Fibroblast of lung (primary cell): Measurements from ENCODE around the gene LRRC18. TPM values are rescaled to one million over a fixed set of nuclear protein-coding genes. Genes with fewer than 3 reads are reported as not detected.
A peak's percentile ranks its signal among the peaks of the same experiment; 100 is the strongest.

Experiments used
- DNase-seq, 2 donors: peaks; one replicate each; pipeline versions ENCODE4 v3.0.0 to v3.0.0-alpha.2; 2010; ENCODE audit warnings: low read depth in 2 of 2
- H2AFZ ChIP-seq: 2 replicates; pipeline ENCODE4 v1.5.1; 2012; ENCODE audit warnings: low read length, control low read depth, inconsistent platforms
- H3K27ac ChIP-seq: 2 replicates; pipeline ENCODE4 v1.5.1; 2011; ENCODE audit warnings: low read length, control low read depth; ENCODE audit not compliant: insufficient read depth
- H3K27me3 ChIP-seq: 2 replicates; pipeline ENCODE4 v1.5.1; 2011; ENCODE audit warnings: mild to moderate bottlenecking, low read length; ENCODE audit not compliant: control insufficient read depth, insufficient read depth
- H3K36me3 ChIP-seq: 2 replicates; pipeline ENCODE4 v1.5.1; 2011; ENCODE audit warnings: low read length; ENCODE audit not compliant: control insufficient read depth, insufficient read depth
- H3K4me1 ChIP-seq: 2 replicates; pipeline ENCODE4 v1.5.1; 2011; ENCODE audit warnings: low read length; ENCODE audit not compliant: control insufficient read depth, insufficient read depth; ENCODE audit errors: extremely low read depth
- H3K4me2 ChIP-seq: 2 replicates; pipeline ENCODE4 v1.5.1; 2011; ENCODE audit warnings: low read length, control low read depth; ENCODE audit not compliant: insufficient read depth; ENCODE audit errors: extremely low read depth
- H3K4me3 ChIP-seq, 4 experiments: fragments of 200-600 bp in 1 of 4; sonication (generic) in 1 of 4; replicated peaks in 1 of 4; 2 replicates each; pipeline ENCODE4 v1.5.1; 2011 to 2016; ENCODE audit warnings: low read length in 4 of 4, low read depth in 3 of 4, mild to moderate bottlenecking in 3 of 4, control low read depth in 2 of 4, inconsistent platforms in 1 of 4, mixed read lengths in 1 of 4; ENCODE audit not compliant: insufficient read depth in 1 of 4; ENCODE audit errors: control extremely low read depth in 1 of 4
- H3K79me2 ChIP-seq: 2 replicates; pipeline ENCODE4 v1.5.1; 2012; ENCODE audit warnings: mild to moderate bottlenecking, low read length, inconsistent platforms; ENCODE audit not compliant: control insufficient read depth, insufficient read depth
- H3K9ac ChIP-seq: 2 replicates; pipeline ENCODE4 v1.5.1; 2011; ENCODE audit warnings: mild to moderate bottlenecking, low read length, control low read depth; ENCODE audit not compliant: insufficient read depth
- H3K9me3 ChIP-seq: 2 replicates; pipeline ENCODE4 v1.5.1; 2012; ENCODE audit warnings: low read depth, low read length; ENCODE audit not compliant: control insufficient read depth, insufficient read depth
- H4K20me1 ChIP-seq: 2 replicates; pipeline ENCODE4 v1.5.1; 2011; ENCODE audit warnings: low read length; ENCODE audit not compliant: control insufficient read depth, insufficient read depth; ENCODE audit errors: extremely low read depth
- EZH2 ChIP-seq: IDR thresholded peaks from 2 replicates; pipeline ENCODE4 v1.5.1; 2012; ENCODE audit warnings: low read length, control low read depth, mild to moderate bottlenecking; ENCODE audit errors: missing control alignments
- polyA plus RNA-seq, 2 donors: library from polyadenylated mRNA; depleted of rRNA in 1 of 2; stranded (reverse) in 1 of 2; unstranded in 1 of 2; fragments of >200 nt; gene quantifications; 2 replicates each; pipeline ENCODE4 v1.2.1, GENCODE V29; 2011 to 2012; ENCODE audit warnings: missing spikeins in 1 of 2
- total RNA-seq: library from RNA; depleted of rRNA; stranded (reverse); fragments of >200 nt; gene quantifications from 2 replicates; pipeline ENCODE4 v1.2.1, GENCODE V29; 2014
- TF ChIP-seq, protein P1 (sequence below), 2 donors: IDR thresholded peaks in 1 of 2; conservative IDR thresholded peaks in 1 of 2; 1 replicate in 1 of 2; 2 replicates in 1 of 2; pipeline ENCODE4 v1.5.1; 2011 to 2012; ENCODE audit warnings: low read length in 2 of 2, control low read depth in 1 of 2, inconsistent platforms in 1 of 2, low read depth in 1 of 2, mild to moderate bottlenecking in 1 of 2

LRRC18 gene
- total and polyA plus RNA-seq, 2 donors (not counting 1 experiment from before 2014, with no cell fraction given), result 0.66 TPM; not detected in 1

GRCh38 chr10:48947690-48948469 is 8.2 kb upstream of the LRRC18 start:
- H3K27ac ChIP-seq, result no peak overlapping the region
- H3K4me1 ChIP-seq, result no peaks in the 10 kb centered on the region
- H3K79me2 ChIP-seq, result no peaks in the 10 kb centered on the region
- H3K4me2 ChIP-seq, result no peak overlapping the region
- no peak for DNase-seq
- no peak overlapping the region for H3K9ac ChIP-seq
- no peaks in the 10 kb centered on the region for H4K20me1 ChIP-seq
- no peak overlapping the region for H2AFZ ChIP-seq
- no peaks in the 10 kb centered on the region for H3K27me3 ChIP-seq
- TF ChIP-seq, protein P1, sequence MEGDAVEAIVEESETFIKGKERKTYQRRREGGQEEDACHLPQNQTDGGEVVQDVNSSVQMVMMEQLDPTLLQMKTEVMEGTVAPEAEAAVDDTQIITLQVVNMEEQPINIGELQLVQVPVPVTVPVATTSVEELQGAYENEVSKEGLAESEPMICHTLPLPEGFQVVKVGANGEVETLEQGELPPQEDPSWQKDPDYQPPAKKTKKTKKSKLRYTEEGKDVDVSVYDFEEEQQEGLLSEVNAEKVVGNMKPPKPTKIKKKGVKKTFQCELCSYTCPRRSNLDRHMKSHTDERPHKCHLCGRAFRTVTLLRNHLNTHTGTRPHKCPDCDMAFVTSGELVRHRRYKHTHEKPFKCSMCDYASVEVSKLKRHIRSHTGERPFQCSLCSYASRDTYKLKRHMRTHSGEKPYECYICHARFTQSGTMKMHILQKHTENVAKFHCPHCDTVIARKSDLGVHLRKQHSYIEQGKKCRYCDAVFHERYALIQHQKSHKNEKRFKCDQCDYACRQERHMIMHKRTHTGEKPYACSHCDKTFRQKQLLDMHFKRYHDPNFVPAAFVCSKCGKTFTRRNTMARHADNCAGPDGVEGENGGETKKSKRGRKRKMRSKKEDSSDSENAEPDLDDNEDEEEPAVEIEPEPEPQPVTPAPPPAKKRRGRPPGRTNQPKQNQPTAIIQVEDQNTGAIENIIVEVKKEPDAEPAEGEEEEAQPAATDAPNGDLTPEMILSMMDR (conservative IDR thresholded peaks at IDR 0.05 in 1 of 2, IDR thresholded peaks at IDR 0.05 in 1 of 2; ENCODE audit: low read depth in 1 of 2, low read length in 2 of 2), result no peak
- TF ChIP-seq EZH2, result no peak
- no peaks in the 10 kb centered on the region for H3K36me3 ChIP-seq
- no peak overlapping the region for H3K4me3 ChIP-seq
- H3K9me3 ChIP-seq, result no peaks in the 10 kb centered on the region

- Histone ChIP-seq H2AFZ (no peak overlapping the region), H3K4me1 (no peaks in the 10 kb centered on the region), H4K20me1 (no peaks in the 10 kb centered on the region), H3K9ac (no peak overlapping the region), H3K27me3 (no peaks in the 10 kb centered on the region), H3K27ac (no peak overlapping the region), H3K9me3 (no peaks in the 10 kb centered on the region), H3K36me3 (no peaks in the 10 kb centered on the region), H3K79me2 (no peaks in the 10 kb centered on the region), H3K4me3 (no peak overlapping the region), H3K4me2 (no peak overlapping the region)
- peak; percentile 6 to 19 for DNase-seq
- no peak for TF ChIP-seq EZH2
- TF ChIP-seq, protein P1 (conservative IDR thresholded peaks at IDR 0.05 in 1 of 2, IDR thresholded peaks at IDR 0.05 in 1 of 2; ENCODE audit: low read depth in 1 of 2, low read length in 2 of 2), result no peak
Measured at GRCh38 chr10:48946891-48947500, 7.4 kb upstream of the LRRC18 start.

DNA sequence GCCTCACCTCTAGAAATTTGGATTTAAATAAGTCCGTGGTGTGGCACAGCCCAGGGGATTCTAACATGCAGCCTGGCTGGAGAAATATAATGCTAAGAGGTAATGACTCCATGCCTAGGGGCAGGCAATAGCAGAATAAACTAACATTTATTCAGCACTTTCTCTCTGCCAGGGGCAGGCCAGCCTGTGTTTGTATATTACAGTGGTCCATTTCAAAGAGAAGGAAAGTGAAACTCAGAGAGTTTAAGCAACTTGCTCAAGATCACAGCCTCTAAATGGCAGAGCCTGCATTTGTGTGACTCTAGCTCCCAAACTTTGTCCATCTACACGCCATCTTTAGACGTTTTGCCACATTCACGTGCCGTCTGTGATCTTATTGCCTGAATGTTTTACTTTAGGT is 6.7 kb upstream of the LRRC18 start:
- H3K4me3 ChIP-seq, result no peak overlapping the region
- no peaks in the 10 kb centered on the region for H3K79me2 ChIP-seq
- no peaks in the 10 kb centered on the region for H3K9me3 ChIP-seq
- H2AFZ ChIP-seq, result no peak overlapping the region
- H3K4me1 ChIP-seq, result no peaks in the 10 kb centered on the region
- H3K9ac ChIP-seq, result no peak overlapping the region
- no peak overlapping the region for H3K27ac ChIP-seq
- H3K4me2 ChIP-seq, result no peak overlapping the region
- H3K36me3 ChIP-seq, result no peaks in the 10 kb centered on the region
- no peak for DNase-seq
- no peaks in the 10 kb centered on the region for H4K20me1 ChIP-seq
- no peaks in the 10 kb centered on the region for H3K27me3 ChIP-seq
- TF ChIP-seq, protein P1 (conservative IDR thresholded peaks at IDR 0.05 in 1 of 2, IDR thresholded peaks at IDR 0.05 in 1 of 2; ENCODE audit: low read depth in 1 of 2, low read length in 2 of 2), result no peak
- TF ChIP-seq EZH2, result no peak
